H1 (cell line): ENCODE data around the gene RIMBP2. TPM values are rescaled to one million over a fixed set of nuclear protein-coding genes. Genes with fewer than 3 reads are reported as not detected.

Experiments
- CHD1 ChIP-seq: IDR thresholded peaks from 2 replicates; pipeline ENCODE4 v1.6.1; 2012; ENCODE audit warnings: low read depth, low read length, improper control_type of control experiment
- FOSL1 ChIP-seq: IDR thresholded peaks from 2 replicates; pipeline ENCODE4 v1.6.1; 2011; ENCODE audit warnings: mild to moderate bottlenecking, low read depth, low read length, moderate library complexity; ENCODE audit not compliant: insufficient read depth
- POU5F1 ChIP-seq: IDR thresholded peaks from 2 replicates; pipeline ENCODE4 v1.6.1; 2011; ENCODE audit warnings: low read depth, mild to moderate bottlenecking, low read length, moderate library complexity
- polyA plus RNA-seq, 7 experiments: library from polyadenylated mRNA; depleted of rRNA in 3 of 7; stranded (reverse) in 5 of 7; unstranded in 2 of 7; fragments of >200 nt in 5 of 7; fragments of 200-250 nt in 2 of 7; gene quantifications; 1 replicate in 5 of 7; 2 replicates in 1 of 7; 4 replicates in 1 of 7; pipeline versions ENCODE4 v1.2.1 to v1.2.3, GENCODE V29; 2011 to 2013; ENCODE audit warnings: missing spikeins in 2 of 7, mixed read lengths in 2 of 7
- total RNA-seq: library from RNA; stranded (reverse); fragmentation: NEBNext Ultra II Directional; extraction: Animal tissue kit (Norgen Biotek cat#: 25700); gene quantifications from 2 replicates; pipeline ENCODE4 v1.2.1, GENCODE V29; 2021
- TF ChIP-seq, protein P1 (sequence below): IDR thresholded peaks from 2 replicates; pipeline ENCODE4 v1.6.1; 2011; ENCODE audit warnings: low read depth, mild to moderate bottlenecking, low read length; ENCODE audit not compliant: insufficient read depth

RIMBP2 gene
- total and polyA plus RNA-seq, 2 of the 8 experiments (the other 6 are each of a cell fraction or from before 2014, with no cell fraction given) = 0.18 to 0.65 TPM

DNA sequence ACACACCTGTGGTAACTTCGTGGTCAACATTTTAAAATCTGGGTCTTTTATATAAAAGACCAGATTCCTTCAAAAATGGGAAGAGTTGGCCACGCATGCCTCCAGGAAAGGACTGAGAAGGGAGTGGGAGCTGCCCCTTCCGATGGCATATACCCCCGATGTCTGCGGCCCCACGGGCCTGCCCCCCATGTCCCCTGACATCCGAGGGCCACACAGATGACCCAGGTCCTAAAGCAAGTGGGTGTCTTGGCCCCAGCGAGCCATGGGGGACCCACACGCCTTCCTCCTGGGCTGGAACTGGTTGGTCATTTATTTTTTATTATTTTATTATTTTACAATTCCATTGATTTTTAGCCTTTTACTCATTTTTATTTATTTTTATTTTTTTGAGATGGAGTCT, 235.9 kb downstream of the RIMBP2 start (continued):
- TF ChIP-seq FOSL1 (no peak), CHD1 (no peak), POU5F1 (no peak)
- TF ChIP-seq, protein P1, sequence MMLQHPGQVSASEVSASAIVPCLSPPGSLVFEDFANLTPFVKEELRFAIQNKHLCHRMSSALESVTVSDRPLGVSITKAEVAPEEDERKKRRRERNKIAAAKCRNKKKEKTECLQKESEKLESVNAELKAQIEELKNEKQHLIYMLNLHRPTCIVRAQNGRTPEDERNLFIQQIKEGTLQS = no peak
